ENCODE results near the gene DNM3.

DNM3 gene

DNA sequence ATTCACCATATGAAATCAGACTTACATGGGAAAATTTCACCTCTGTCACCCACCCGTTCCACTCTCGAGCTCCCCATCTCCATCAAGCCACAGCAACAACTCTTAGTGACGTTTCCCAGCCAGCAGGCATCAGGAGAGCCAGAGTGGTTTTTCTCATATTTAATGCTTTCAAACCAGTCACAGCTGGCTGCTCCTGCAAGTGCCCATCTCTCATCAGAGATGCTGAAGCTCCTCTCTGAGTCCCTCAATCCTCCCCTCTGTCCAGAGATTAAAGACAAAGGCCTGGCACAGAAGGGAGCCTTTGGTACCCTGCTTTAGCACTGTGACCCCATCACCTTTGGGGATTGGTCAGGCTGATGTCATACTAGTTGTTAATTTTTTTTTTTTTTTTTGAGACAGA, 277.3 kb downstream of the DNM3 start:
- no peak for DNase-seq

DNA sequence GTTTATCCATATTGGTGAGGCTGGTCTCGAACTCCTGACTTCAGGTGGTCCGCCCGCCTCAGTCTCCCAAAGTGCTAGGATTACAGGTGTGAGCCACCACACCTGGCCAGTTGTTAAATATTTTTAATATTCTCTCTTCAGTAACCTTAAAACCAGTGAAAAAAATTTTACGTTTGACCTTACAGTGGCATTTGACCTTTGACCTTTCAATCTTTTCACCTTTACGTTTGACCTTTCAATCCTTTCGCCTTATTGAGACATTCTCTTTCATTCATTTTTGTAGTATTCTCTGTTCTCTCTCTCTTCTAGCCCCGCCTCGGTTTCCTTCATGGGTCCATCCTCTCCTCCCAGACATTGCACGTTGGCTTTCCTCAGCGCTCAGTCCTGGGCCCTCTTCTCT, 277.9 kb downstream of the DNM3 start:
- DNase-seq, result no peak

DNA sequence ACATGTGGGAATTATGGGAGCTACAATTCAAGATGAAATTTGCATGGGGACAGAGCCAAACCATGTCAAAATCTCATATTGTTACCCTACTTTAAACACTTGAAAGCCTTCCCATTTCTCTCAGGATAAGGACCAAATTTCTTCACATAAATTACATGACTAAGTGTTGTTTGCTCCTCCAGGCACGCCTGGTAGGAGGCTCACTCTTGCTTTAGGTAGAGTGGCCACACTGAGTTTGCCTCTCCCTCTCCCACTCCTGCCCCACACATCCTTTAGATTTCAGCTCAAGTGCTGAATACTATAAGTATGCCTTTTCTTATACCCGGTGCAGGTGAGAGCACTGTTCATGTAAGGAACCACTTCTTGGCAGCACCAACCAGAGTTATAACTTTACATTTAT, 279.1 kb downstream of the DNM3 start:
- no peak for DNase-seq

DNA sequence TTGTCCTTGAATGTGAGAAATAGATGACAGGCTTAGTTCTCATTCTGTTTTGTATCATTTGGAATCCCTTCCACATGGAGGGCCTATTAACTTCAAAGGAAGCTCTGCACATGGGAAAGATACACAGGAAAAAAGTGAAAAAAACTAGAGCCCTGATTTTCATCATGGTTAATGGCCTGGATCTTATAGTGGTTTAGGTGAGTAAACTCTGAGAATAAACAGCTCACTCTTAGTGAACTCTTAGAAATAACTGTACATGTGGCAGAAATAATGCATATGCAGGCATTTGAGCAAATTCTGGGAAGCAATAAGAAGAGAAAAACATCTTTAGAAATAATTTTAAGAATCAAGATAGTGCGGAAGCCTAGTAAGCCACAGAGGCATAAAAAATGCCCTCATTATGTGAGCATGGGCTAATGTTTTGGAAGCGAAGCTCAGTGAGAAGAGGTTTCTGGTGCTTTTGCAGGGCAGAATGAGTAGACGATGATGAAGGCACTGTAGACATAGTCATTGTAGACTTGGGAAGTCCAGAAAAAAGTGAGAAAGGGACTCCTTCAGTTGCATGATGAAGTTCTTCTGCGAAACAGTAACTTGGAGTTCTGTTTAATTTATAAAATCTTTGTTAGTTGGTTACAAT, 279.9 kb downstream of the DNM3 start:
- no peak for DNase-seq

DNA sequence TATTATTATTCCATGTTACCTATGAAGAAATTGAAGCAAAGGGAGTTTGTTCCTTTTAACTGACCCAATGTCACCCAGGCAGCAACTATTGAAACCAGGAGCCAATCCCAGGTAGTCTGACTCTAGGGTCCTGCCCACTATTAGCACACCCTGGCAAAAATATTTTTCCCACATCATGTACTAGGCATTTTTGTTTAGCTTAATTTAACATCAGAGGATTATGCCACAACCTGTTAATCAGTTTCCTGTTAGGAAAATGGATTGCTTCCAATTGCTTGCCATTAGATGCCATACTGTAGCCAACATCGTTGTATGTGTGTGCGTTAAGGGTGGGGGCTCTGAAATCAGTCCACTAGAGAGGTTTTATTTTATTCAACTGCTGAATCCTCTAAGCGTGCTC, 281.1 kb downstream of the DNM3 start:
- no peak for DNase-seq

DNA sequence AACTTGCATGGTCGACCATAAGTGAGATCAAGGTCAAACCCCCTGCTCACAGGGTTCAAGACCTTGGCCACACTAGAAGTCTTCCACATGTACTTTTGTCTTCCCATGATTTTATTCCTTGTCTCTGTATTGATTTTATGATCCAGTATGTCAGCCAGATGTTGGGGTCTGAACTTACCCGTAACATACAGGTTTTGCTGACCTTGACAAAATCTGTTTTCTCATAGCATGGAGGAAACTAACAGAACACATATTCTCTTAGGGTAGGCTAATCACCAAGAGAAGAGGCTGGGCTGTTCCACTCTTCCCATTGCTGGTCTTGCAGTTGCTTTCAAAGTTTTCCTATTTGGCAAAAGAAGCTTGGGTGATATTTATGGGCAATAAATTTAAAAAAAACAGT, 284.0 kb downstream of the DNM3 start:
- DNase-seq, result no peak

DNA sequence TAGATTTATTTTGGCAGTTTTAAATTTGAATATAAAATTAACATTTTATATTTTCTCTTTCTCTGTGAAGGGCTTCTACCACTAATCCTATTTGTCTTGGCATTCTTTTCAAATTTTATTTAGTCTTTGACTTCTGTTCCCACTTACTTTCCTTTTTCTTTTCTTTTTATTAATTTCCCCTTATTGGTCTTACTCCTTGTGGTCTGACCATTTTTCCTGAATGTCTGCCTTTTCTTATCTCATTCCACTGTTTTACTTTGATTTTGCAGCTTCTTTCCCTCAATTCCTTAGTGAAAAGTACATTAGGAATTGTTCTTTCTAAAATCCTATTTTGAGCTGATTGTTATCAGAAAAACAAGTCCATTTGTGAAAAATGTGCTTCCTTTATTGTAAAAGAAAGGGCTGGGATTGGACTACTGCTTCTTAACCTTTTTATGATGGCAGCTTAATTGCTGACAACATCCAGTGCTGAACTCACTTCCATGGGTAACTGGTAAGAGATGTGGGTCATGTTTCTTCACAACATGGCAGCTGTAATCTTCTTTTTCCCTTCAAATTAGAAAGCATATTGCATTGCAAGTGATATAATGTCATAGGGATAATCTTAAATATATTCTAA, 284.6 kb downstream of the DNM3 start:
- DNase-seq, result no peak

DNA sequence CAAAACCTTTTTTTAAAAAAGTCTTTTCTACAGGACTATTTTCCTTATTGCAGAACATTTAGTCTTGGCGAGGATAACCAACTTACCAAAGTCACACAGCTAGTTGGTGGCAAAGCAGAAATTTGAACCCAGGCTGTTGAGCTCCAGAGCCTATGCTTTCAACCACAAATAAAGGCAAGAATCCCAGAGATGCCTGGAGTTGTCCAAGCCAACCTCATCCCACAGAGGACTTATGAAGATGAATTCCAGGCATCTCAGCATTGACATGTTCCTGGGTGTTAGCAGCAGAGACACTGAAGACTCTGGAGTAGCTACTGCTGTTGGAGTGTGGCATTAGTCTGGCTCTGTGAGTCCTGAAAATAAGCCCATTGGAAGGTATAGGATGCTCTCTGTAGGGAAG, 291.5 kb downstream of the DNM3 start:
- no peak for DNase-seq

DNA sequence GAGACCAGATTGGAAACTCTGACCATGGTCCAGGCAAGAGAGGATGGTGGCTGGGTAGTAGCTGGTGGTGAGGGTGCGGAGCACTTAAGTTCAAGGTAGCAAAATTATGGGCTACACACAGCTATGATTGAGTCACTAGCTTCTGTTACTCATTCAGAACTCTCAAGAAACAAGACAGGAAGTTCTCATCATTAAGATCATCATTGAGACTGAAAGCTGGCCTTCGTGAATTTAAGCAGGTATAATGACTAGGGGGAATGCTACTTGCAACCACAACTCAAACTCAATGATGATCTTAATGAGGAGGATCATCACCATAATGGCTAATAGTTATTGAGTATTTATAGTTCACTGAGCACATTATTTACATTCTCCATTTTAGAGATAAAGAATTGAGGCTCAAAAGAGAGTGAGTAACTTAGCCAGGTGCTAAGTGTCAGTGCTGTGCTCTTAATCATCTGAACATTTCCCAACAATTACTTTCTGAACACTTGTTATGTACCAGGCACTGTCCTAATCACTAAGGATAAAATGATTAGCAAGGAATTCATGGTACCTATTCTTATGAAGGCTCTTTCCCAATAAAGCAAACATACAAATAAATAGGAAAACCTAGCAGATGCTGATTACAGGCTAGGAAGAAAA, 292.9 kb downstream of the DNM3 start:
- no peak for DNase-seq

DNA sequence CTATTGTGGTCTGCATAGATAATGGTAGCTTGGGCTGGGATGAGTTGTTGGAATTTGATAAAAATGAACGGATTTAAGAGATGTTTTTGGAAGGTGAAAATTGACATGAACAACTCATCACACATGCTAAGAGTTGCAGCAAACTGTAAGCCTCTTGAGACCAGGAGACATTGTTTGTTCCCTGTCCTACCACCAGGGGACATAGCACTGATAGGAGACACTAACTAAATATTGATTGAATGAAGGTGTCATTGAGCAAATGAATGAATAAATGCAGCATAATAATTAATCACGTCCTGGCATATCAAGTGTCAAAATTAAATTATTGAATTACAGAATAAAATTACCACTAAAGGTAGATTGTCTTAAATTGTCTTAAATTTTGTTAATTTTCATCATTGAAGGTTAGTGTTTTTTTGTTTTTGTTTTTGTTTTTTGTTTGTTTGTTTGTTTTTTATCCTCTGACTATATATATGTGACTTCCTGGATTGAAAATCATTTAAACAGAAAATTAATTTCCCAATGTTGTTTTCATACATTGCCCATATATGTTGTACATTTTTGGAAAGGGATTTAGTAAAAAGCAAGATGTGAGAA, 293.9 kb downstream of the DNM3 start:
- no peak for DNase-seq

DNA sequence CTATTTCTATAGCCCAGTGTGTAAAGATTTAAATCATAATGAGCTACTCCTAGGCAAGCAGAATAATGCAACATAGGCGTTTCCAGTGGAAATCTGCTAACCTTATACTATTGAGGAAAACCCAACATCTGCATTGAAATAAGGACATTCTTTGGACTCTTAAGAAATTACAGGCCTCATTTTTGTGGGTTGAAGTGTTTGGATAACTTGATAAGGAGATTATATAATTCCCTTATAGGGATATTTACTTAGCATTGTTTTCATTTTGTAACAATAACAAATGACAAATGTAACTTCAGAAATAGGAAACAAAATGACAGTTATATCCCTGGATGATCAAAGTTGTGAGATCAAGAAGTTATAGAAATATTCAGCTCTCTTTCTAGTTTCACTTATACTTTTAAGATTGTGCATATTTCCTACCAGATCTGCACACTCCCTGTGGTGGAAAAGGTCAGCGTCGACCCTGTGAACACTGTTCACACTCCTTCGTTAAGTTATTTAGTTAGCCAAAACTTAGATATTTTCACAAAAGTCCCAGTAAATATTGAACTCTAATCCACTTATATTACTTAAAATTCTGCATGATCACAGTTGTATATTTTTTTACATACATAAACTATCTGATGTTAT, 294.8 kb downstream of the DNM3 start:
- no peak for DNase-seq

DNA sequence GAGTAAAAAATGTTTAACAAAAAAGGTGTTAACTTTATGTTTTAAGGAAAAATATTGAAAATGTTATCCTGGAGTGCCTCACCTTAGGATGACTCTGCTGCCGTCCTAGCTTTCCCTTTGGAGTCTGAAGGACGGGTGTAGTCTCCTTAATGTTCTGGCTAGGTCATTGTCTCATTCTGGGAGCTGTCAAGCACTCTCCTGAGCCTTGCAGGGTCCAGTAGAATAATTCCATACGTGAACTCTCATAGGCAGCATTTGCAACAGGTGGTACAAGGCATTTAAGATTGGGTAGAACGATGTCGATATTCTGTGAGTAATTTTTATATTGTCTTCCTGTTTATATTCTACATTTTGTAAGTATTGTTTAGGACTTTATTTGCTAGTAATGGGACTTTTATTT, 295.6 kb downstream of the DNM3 start:
- DNase-seq, result no peak

DNA sequence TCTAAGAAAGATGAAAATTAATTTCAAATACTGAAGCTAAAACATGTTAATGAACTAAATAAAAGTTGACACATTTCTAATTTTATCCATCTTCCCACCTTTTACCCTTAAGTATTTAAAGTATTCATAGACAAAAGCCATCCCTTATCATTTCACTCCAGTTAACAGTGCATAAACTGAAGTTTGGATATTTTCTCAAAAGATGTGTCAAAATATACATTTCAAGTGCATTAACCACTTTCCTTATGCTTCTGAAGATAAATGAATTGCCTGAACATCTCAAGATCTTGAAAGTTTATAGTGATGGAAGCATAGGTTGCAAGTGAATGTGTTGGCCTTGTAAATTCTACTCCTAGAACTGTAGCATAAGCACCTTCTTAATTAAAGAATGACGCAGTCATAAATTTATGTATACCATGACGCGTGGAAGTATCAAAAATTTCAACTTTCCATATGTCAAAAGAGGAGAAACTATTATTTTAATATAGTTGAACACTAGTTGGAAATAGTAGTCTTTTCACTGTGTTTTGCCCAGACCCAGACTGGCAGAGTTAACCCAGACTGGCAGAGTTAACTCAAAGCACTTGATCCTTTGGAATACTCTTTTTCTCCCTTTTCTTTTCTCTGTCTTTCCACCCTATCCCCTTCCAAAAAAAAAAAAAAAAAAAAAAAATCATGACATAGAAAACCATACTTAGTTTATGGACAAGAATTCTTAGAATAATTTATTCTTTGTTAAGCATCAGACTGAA, 296.6 kb downstream of the DNM3 start:
- no peak for DNase-seq

DNA sequence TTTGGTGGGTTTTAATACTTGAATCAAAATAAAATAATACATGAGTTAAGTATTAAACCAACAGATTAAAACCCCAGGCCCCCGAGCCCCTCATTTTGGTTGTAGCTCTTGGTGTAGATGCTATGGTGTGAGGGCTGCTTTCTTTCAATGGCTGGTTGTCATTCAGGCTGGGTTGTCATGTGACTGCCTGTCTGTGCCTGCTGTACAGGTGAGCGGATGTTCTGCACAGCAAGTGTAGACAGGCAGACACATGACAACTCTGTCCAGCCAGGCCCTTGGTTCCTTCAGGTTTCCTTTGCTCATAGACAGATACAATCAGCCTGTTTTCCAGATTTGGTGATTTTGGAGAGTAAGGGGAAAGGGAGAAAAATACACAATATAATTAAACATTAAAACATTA, 297.3 kb downstream of the DNM3 start:
- no peak for DNase-seq

DNA sequence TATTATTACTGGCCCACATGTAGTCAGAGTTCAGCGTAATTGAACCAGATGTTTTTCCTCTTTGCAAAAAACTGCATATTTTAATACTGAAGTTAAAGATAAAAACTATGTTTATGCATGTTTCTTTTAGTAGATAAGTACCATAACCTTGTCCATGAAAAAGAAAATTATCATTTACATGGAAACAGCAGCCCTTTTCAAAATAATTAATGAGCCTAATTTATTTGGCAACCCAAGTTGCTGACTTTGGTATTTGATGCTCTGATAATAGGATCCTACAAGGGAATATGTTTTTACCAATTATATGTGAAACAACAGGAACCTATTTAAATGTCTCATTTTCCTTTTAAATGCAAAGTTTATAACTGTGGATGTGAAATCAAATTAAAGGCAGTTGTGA, 297.9 kb downstream of the DNM3 start:
- DNase-seq, result no peak

DNA sequence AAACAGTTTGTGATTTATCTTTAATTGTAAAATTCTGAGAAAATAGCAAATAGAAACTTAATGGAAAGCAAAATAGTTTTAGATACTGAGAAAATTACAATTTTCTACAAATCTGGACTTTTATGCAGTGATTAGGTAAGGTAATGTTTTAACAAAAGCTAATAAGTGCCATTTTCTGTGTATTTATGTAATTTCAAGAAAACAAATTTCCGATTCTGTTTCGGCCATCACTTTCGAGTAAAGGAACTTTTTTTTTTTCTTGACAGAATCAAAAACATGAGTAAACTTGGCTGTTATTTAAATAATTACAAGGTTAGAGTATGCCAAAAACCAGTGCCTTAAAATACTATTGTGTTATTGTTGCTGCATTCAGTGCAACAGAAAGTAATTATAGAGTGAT, 298.8 kb downstream of the DNM3 start:
- DNase-seq, result no peak

DNA sequence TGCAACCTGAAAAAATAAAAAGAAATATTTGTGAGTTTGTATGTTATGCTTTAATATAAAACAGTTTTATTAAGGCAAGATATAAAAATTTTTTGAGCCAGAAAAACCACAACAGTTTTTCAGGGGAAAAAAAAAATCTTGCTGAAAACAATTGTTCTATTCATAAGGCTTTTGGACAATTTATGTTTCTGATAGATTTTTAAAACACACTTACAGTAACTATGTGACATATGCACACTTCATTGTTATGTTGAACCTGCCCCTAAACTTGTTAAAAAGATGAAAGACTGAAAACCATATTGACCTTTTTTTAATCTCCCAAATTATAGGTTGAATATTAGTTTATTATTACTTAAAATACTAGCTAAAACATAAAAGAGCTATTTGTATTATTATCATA, 299.3 kb downstream of the DNM3 start:
- DNase-seq, result no peak

DNA sequence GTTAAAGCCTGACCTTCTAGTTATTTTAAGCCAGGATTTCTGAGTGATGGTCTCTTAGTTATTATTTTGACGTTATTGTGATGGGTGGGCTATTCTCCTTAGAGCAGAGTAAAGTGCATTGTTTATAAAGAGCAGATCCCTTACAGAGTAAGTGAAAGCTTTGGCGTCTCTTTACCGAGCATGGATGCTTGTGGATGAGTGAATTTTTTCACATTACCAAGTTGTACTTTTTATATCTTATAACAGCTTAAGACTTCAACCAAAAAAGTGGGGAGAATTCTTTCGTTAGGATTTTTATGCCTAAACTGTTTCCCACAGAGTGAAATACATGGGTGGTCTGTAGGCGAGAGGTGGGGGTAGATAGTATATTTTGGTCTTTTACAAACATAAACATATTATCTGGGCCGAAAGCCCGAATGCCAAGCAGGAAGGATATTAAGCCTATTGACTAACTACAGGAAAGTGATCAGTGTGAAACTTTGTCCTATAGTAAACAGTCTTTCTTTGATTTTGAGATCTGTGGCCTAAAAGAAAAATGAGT, 300.1 kb downstream of the DNM3 start:
- DNase-seq, result no peak

DNA sequence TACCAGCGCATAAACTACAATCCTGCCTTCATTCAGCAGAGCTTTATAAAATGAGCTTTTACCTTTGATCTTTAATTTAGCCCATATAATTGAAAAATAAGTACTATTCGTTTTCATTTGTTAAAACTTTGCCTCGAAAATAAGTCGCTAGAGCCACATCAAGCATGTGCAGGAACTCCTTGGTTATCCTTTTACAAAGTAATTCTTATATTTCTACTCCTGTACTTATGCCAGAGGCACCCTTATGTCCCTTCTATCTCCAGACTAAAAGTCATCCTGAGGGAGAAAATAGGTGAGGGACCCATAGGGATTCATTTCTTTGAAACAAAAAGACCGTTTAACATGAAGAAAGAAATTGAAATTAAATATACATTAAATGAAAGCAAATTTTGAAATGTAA, 301.0 kb downstream of the DNM3 start:
- DNase-seq, result no peak

DNA sequence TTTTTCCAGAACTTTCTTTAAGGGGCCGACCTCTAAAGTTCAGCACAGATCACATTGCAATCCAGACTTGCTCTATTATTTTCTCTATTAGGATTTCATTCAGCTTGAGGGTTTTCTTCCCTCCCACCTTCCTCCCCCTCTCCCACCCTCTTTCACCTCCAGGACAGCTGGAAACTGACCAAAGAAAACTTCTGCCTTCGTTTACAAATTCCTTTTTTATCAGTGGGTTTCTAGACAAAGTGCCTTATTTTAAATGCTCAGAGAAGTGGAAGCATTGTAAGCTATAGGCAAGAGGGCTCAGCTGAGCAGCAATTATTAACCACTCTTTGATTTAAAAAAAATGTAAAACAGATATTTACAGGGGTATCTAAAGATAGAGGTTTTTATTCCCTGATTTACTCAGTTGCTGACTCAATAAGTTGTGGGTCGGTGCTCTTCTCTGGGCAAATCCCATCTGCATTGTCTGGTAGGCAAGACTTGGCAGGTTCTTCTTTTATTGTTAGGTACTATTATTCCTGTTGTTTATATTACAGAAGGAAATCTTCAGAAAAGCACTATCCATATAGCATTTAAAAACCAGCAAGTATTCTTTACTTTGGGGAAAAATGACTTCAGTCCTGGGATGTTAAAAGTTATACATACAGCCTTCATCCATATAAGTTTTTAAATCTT, 302.2 kb downstream of the DNM3 start:
- DNase-seq, result no peak

DNA sequence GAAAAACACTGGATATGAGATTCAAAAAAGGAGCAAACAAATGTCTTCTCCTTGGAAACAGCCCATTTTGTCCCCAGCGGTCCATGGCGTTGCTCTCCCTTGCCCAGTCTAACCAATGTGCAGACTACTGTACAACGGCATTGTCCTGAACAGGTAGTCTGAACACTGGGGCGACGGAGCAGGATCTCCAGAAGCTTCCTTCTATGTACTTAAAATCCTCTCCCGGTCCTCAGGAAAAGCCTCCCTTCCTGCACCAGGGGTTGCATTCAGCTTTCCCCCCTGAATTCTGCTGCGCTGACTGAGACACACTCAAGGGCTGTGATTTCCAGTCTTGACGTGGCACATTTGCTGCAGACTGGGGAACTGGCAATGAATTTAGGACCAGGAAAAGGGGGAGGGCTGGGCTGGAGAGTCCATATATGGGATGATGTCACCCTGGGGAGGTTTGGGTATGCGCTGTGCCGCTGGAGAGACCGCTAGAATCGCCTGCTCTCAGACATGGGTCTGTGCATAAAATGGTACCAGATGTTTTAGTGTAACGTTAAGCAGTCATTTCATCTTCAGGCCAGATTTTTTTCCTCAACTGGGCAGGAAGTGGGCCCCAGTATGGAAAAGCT, 303.3 kb downstream of the DNM3 start:
- DNase-seq, result no peak

DNA sequence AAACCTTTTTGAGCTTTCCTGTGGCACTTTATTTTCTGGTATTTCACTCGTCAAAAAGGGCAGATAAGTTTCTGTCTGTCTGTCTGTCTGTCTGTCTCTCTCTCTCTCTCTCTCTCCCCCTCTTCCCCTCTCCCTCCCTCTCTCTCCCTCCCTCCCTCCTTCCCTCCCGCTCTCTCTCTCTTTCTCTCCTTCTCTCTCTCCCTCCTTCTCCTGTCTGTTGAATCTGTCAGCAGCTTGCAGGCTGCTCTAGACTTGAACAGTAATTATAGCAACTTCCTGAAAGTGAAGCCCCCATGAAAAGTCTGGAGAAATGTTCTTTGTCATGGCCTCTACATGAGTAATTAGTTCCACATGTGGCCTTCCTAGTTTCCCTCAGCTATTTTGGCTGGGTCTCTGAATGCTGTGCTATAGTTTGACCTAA, 303.9 kb downstream of the DNM3 start:
- DNase-seq, result no peak
